ENCODE measurements around the gene WHAMM.
"Not testable (repeated sequence)": the region's sequence is repeated elsewhere in the genome, so short reads cannot be mapped to it uniquely, and the experiment has no call there.

GRCh38 chr15:82766201-82766600, 43.2 kb upstream of the WHAMM start:
- not testable (repeated sequence) for TF ChIP-seq ZBTB7A (tag by site-specific recombination; IDR thresholded peaks at IDR 0.05; ENCODE audit: low read depth); CTCF (tag by site-specific recombination; IDR thresholded peaks at IDR 0.05); ZSCAN5A (tag by site-specific recombination; IDR thresholded peaks at IDR 0.05); ZNF24 (tag by site-specific recombination; IDR thresholded peaks at IDR 0.05); ZNF335 (tag by site-specific recombination; conservative IDR thresholded peaks at IDR 0.05); ZSCAN23 (tag by site-specific recombination; IDR thresholded peaks at IDR 0.05); KLF9 (tag by site-specific recombination; IDR thresholded peaks at IDR 0.05; ENCODE audit: low read depth); ZNF514 (tag by site-specific recombination; IDR thresholded peaks at IDR 0.05); ZNF558 (tag by site-specific recombination; IDR thresholded peaks at IDR 0.05); BCL11A (tag by site-specific recombination; IDR thresholded peaks at IDR 0.05; ENCODE audit: low read depth); REST (tag by site-specific recombination; IDR thresholded peaks at IDR 0.05); ZFP69B (tag by site-specific recombination; IDR thresholded peaks at IDR 0.05); ZBTB11 (tag by site-specific recombination; conservative IDR thresholded peaks at IDR 0.05; ENCODE audit: low read depth); ZNF280D (tag by site-specific recombination; IDR thresholded peaks at IDR 0.05)

Measured in HEK293 (cell line).